ENCODE measurements around the gene KRTAP4-12.

- TF ChIP-seq CTCF (IDR thresholded peaks at IDR 0.05; ENCODE audit: low read length) (no peak), EZH2 (IDR thresholded peaks at IDR 0.05; ENCODE audit: borderline replicate concordance, low read length) (no peak)
Observed at GRCh38 chr17:41131979-41132378, 8.0 kb upstream of the KRTAP4-12 start.

All from OCI-LY1 (cell line).